AG04450 (cell line): ENCODE measurements around the gene CDKAL1. TPM values are rescaled to one million over a fixed set of nuclear protein-coding genes. Genes with fewer than 3 reads are reported as not detected.
"Not testable (repeated sequence)": the region's sequence is repeated elsewhere in the genome, so short reads cannot be mapped to it uniquely, and the experiment has no call there.

ENCODE experiments used
- CTCF ChIA-PET: fragments of 300-600, 350-600 bp; formaldehyde crosslinking; extraction: SDS; loops from one replicate; lab custom pipeline; 2022; ENCODE audit warnings: antibody characterized with exemption, inconsistent platforms; lab: Charles Lee
- POLR2A ChIA-PET: fragments of 350-600 bp; formaldehyde crosslinking; extraction: SDS; loops from one replicate; lab custom pipeline; 2021; ENCODE audit warnings: antibody characterized with exemption, inconsistent platforms; lab: Yijun Ruan, JAX
- DNase-seq: peaks from one replicate; pipeline ENCODE4 v3.0.0-alpha.2; 2011; ENCODE audit warnings: low read depth, low spot score
- H3K27ac ChIP-seq: one replicate; pipeline ENCODE4 v1.5.1; 2012; ENCODE audit warnings: low read depth, low read length, control low read depth
- H3K27me3 ChIP-seq: one replicate; pipeline ENCODE4 v1.6.0; 2012; ENCODE audit warnings: low read length; ENCODE audit not compliant: control insufficient read depth, insufficient read depth
- H3K4me3 ChIP-seq: 2 replicates; pipeline ENCODE4 v1.5.1; 2011; ENCODE audit warnings: mild to moderate bottlenecking, low read depth, low read length, control low read depth
- H3K9me3 ChIP-seq: 2 replicates; pipeline ENCODE4 v1.5.1; 2012; ENCODE audit warnings: low read length; ENCODE audit not compliant: control insufficient read depth, insufficient read depth
- CTCF ChIP-seq: IDR thresholded peaks from 2 replicates; pipeline ENCODE4 v1.5.1; 2011; ENCODE audit warnings: low read depth, low read length, control low read depth, inconsistent platforms
- polyA plus RNA-seq: library from polyadenylated mRNA; depleted of rRNA; stranded (reverse); fragments of >200 nt; gene quantifications from 2 replicates; pipeline ENCODE4 v1.2.3, GENCODE V29; 2011

CDKAL1 gene
- polyA plus RNA-seq, 1 experiment, result 9.2 TPM

- no peak overlapping the region for H3K4me3 ChIP-seq
- H3K27ac ChIP-seq, result no peak overlapping the region
- TF ChIP-seq CTCF, result no peak
- ChIA-PET POLR2A (interaction anchor here (0.6 kb wide), 1 partner anchor 612 kb away, joined by 3 read pairs; no protein-coding TSS in a partner anchor), CTCF (no interaction called here)
- DNase-seq, result no peak
- no peaks in the 10 kb centered on the region for H3K9me3 ChIP-seq
- no peaks in the 10 kb centered on the region for H3K27me3 ChIP-seq
These were observed 711.2 kb downstream of the CDKAL1 start for GRCh38 chr6:21245488-21245887.

- CTCF ChIA-PET, result no interaction called here
These were observed 711.8 kb downstream of the CDKAL1 start for GRCh38 chr6:21246075-21246474.

GRCh38 chr6:21254460-21254859 lies 720.2 kb downstream of the CDKAL1 start:
- DNase-seq, H3K4me3 ChIP-seq, H3K27ac ChIP-seq, POLR2A ChIA-PET, H3K9me3 ChIP-seq, H3K27me3 ChIP-seq, CTCF ChIA-PET: not testable (repeated sequence)

More at GRCh38 chr6:21246075-21246474, 711.8 kb downstream of the CDKAL1 start:
- POLR2A ChIA-PET, result interaction anchor here (0.6 kb wide), 1 partner anchor 612 kb away, joined by 3 read pairs; no protein-coding TSS in a partner anchor
- DNase-seq, result no peak
- no peaks in the 10 kb centered on the region for H3K27me3 ChIP-seq
- H3K9me3 ChIP-seq, result no peaks in the 10 kb centered on the region
- H3K27ac ChIP-seq, result no peak overlapping the region
- TF ChIP-seq CTCF, result no peak
- H3K4me3 ChIP-seq, result no peak overlapping the region

- POLR2A ChIA-PET, result no interaction called here
- H3K9me3 ChIP-seq, result no peaks in the 10 kb centered on the region
- no peak overlapping the region for H3K27ac ChIP-seq
- TF ChIP-seq CTCF, result no peak
- H3K27me3 ChIP-seq, result no peaks in the 10 kb centered on the region
- CTCF ChIA-PET, result no interaction called here
- DNase-seq, result no peak
- H3K4me3 ChIP-seq, result no peak overlapping the region
These were observed 721.9 kb downstream of the CDKAL1 start for GRCh38 chr6:21256197-21256596.

GRCh38 chr6:21257125-21257524 lies 722.9 kb downstream of the CDKAL1 start:
- TF ChIP-seq CTCF, result no peak
- Histone ChIP-seq H3K9me3 (no peaks in the 10 kb centered on the region), H3K4me3 (no peak overlapping the region), H3K27me3 (no peaks in the 10 kb centered on the region), H3K27ac (no peak overlapping the region)
- ChIA-PET POLR2A (no interaction called here), CTCF (no interaction called here)
- no peak for DNase-seq
